ENCODE results near the gene NCDN.

The NCDN gene

GRCh38 chr1:35555601-35556477 lies 1.8 kb upstream of the NCDN start:
- Histone ChIP-seq H3K4me3 (ENCODE audit: low read depth in 1 of 2, low read length in 2 of 2) (peak overlapping the region in 1 of 2 donors; percentile 96), H3K36me3 (ENCODE audit: insufficient read depth, low read length) (peaks cover 23% of the 10 kb centered on the region), H3K27ac (ENCODE audit: low read depth, low read length) (peak overlapping the region; percentile 94), H3K9ac (ENCODE audit: low read length) (peak overlapping the region; percentile 77), H3K9me3 (ENCODE audit: low read length) (no peaks in the 10 kb centered on the region), H3K27me3 (ENCODE audit: control insufficient read depth in 1 of 2, insufficient read depth in 2 of 2, low read length in 2 of 2) (no peaks in the 10 kb centered on the region), H3K4me1 (ENCODE audit: insufficient read depth, low read length) (peaks cover 49% of the 10 kb centered on the region)

DNA sequence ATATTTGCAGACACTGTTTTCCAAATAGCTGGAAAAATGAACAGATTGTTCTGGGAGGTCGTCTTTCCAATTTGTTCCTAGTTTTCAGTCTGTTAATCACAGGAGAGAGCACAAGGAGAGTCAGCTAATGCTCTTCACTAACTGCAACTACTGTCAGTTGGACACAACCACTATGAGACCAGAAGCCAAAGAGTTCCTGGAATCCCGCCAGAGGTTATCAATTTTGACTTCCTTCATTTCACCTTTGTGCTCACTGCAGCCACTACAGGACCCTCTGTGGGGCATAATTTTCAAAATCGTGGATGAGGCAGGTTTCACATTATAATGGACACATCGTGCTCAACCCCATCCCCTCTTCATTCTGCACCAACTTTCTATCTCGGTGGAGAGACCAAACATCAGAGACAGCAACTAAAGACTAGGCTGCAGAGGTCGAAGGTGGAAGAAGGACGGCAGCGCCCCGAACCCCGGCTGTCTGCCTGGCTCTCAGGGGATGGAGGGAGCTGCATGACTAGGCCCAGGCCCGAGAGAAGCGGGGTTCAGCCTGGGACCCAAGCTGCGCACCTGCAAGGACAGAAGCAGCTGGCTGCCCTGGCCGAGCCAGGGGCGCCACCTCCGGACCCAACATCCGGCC lies 998 bp upstream of the NCDN start:
- peak overlapping the region; percentile 94 for H3K27ac ChIP-seq (ENCODE audit: low read depth, low read length)
- peaks cover 49% of the 10 kb centered on the region for H3K4me1 ChIP-seq (ENCODE audit: insufficient read depth, low read length)
- peak overlapping the region; percentile 92 to 96 for H3K4me3 ChIP-seq (ENCODE audit: low read depth in 1 of 2, low read length in 2 of 2)

DNA sequence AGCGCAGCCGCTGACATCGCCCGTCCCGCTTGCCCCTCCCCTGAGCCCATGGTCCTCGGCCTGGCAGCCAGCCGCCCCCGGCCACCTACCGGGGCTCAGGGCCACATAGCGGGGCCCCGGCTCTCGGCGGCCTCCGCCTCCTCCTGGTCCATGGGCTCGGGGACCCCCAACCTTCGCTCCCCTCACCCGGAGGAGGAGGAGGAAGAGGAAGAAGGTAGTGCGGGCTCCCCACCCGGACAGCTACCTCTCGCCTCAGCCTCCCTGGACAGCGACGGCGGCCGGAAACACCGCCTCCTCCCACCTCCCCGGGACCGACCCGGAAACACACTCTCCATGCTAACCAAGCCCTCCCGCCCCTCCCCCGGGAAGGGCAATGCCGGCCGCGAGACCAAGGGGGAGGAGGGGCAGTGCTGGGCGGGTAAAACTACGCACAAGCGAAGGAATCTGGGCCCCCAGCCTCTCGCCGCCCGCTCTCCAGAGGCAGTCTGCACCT lies 435 bp upstream of the NCDN start, which contains the start of gene KIAA0319L:
KIAA0319L (minus strand) TSS at position 286 of the 493 bp plus-strand sequence. CDS start 2,912 bp downstream, outside the sequence.
- H3K27ac ChIP-seq (ENCODE audit: low read depth, low read length), result peak within 1 kb of the TSS; percentile 94
- peak within 1 kb of the TSS; percentile 92 to 96 for H3K4me3 ChIP-seq (ENCODE audit: low read depth in 1 of 2, low read length in 2 of 2)
- H3K4me1 ChIP-seq (ENCODE audit: insufficient read depth, low read length), result peaks cover 49% of the 10 kb centered on the region
- H3K36me3 ChIP-seq (ENCODE audit: insufficient read depth, low read length), result peaks cover 16% of the 10 kb centered on the region
- peak within 1 kb of the TSS; percentile 77 for H3K9ac ChIP-seq (ENCODE audit: low read length)
- no peaks in the 10 kb centered on the region for H3K27me3 ChIP-seq (ENCODE audit: control insufficient read depth in 1 of 2, insufficient read depth in 2 of 2, low read length in 2 of 2)
- no peaks in the 10 kb centered on the region for H3K9me3 ChIP-seq (ENCODE audit: low read length)

More for the DNA sequence above, 998 bp upstream of the NCDN start:
- Histone ChIP-seq H3K27me3 (ENCODE audit: control insufficient read depth in 1 of 2, insufficient read depth in 2 of 2, low read length in 2 of 2) (no peaks in the 10 kb centered on the region), H3K36me3 (ENCODE audit: insufficient read depth, low read length) (peaks cover 22% of the 10 kb centered on the region), H3K9me3 (ENCODE audit: low read length) (no peaks in the 10 kb centered on the region), H3K9ac (ENCODE audit: low read length) (peak overlapping the region; percentile 77)

DNA sequence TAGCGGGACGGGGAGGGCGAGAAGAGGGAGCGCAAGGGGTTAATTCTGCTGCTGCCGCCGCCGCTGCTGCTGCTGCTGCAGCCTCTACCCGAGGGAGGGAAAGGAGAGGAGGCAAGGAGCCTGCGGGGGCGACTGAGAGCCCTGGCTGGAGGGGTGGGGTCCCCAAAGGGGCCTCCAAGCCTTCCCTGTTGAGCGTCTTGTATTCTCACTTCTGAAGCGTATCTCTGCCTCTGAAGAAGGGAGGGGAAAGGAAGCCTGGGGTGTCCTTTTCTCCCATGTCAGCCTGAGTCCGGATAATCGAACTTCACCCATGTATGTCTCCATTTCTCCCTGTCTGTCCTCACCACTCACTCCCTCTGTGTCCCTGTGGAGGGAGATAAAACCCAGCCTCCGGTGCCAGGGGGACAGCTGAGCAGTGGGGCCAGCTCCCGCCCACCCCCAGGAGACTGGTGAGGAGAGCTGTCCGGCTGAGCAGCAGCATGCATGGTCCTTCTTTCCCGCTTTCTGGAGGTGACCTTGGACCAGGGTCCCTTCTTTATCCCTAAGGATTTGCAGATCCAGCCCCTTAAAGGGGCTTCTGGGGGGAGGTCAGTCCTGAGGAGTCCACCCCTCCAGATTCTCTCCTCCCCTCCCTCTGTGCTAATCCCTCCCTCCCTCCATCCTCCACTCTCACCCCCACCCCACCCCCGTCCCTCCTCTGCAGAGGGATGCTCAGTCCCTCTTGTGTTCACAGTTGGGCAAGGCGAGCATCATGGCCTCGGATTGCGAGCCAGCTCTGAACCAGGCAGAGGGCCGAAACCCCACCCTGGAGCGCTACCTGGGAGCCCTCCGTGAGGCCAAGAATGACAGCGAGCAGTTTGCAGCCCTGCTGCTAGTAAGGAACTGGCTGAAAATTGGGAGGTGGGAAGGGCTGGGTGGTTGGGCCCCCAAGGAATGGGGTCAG lies 1.0 kb downstream of the NCDN start:
- peaks cover 16% of the 10 kb centered on the region for H3K36me3 ChIP-seq (ENCODE audit: insufficient read depth, low read length)
- peaks cover 49% of the 10 kb centered on the region for H3K4me1 ChIP-seq (ENCODE audit: insufficient read depth, low read length)
- H3K27ac ChIP-seq (ENCODE audit: low read depth, low read length), result peak overlapping the region; percentile 94
- peak overlapping the region; percentile 92 to 96 for H3K4me3 ChIP-seq (ENCODE audit: low read depth in 1 of 2, low read length in 2 of 2)
- H3K27me3 ChIP-seq (ENCODE audit: control insufficient read depth in 1 of 2, insufficient read depth in 2 of 2, low read length in 2 of 2), result no peaks in the 10 kb centered on the region
- H3K9me3 ChIP-seq (ENCODE audit: low read length), result no peaks in the 10 kb centered on the region
- peak overlapping the region; percentile 77 for H3K9ac ChIP-seq (ENCODE audit: low read length)

DNA sequence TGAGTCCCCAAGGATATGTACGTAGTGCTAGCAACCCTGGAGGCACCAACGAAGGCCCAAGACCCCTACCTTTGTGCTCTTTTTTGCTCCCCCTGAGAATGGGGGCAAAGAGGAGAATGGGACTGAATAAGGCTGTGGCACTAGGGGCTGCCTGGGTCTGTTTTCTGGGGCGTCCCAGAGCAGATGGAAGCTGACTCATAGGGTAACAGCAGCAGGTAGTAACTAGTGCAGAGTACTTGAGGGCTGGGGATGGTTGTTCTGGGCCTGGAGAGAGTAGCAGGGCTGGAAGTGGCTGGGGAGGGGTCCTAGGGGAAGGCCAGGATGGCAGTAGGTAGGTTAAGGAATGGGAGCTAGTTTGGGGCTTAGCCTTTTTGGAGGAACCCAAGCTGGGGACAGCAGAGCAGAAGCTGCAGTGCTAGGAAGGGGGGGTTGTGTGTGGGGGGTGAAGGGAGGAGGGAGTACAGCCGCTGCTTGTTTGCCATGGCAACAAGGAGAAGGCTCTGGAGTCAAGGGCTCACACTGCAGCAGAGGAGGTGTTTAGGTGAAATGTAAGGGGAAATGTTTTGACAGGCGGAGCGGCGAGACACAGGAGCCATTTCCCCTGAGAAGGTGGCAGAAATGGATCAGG lies 1.8 kb downstream of the NCDN start:
- Histone ChIP-seq H3K4me3 (ENCODE audit: low read depth in 1 of 2, low read length in 2 of 2) (no peak overlapping the region), H3K36me3 (ENCODE audit: insufficient read depth, low read length) (peaks cover 21% of the 10 kb centered on the region), H3K4me1 (ENCODE audit: insufficient read depth, low read length) (peaks cover 43% of the 10 kb centered on the region), H3K27ac (ENCODE audit: low read depth, low read length) (no peak overlapping the region), H3K9me3 (ENCODE audit: low read length) (no peaks in the 10 kb centered on the region), H3K9ac (ENCODE audit: low read length) (no peak overlapping the region), H3K27me3 (ENCODE audit: control insufficient read depth in 1 of 2, insufficient read depth in 2 of 2, low read length in 2 of 2) (no peaks in the 10 kb centered on the region)

- Histone ChIP-seq H3K27me3 (ENCODE audit: control insufficient read depth in 1 of 2, insufficient read depth in 2 of 2, low read length in 2 of 2) (no peaks in the 10 kb centered on the region), H3K4me1 (ENCODE audit: insufficient read depth, low read length) (peaks cover 32% of the 10 kb centered on the region), H3K9ac (ENCODE audit: low read length) (no peak overlapping the region), H3K36me3 (ENCODE audit: insufficient read depth, low read length) (peaks cover 22% of the 10 kb centered on the region), H3K27ac (ENCODE audit: low read depth, low read length) (peak overlapping the region; percentile 60), H3K9me3 (ENCODE audit: low read length) (no peaks in the 10 kb centered on the region), H3K4me3 (ENCODE audit: low read depth in 1 of 2, low read length in 2 of 2) (peak overlapping the region in 1 of 2 donors; percentile 45)
Measured at GRCh38 chr1:35560256-35561225, 2.9 kb downstream of the NCDN start.

DNA sequence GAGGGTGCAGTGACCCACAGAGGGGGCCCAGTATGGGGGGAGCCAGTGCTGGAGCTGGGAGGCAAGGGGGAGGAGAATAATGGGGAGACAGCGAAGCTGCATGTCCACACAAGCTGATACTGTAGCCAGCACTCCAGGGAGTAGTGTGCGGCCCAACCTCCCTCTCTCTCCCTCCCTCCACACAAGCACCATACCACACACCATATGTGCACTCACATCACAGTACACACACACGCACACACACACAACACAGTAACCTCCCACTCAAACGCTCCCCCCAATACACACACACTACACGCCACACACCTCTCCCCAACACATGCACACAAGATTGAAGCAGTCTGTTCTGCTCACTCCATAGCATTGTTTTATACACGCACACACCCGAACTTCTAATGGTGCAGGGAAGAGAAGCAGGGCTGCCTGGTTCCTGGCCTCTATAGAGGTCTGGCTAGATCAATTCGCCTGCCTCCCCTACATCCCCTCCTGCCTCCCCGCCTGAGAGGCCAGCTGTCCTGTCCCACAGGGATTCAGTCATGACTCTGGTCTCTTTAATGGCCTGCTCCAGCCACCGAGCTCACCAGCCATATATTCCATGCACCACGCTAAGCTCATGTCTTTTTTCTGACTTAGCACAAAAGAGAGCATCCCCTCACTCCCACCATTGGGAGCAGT lies 3.8 kb downstream of the NCDN start:
- Histone ChIP-seq H3K27me3 (ENCODE audit: control insufficient read depth in 1 of 2, insufficient read depth in 2 of 2, low read length in 2 of 2) (no peaks in the 10 kb centered on the region), H3K4me3 (ENCODE audit: low read depth in 1 of 2, low read length in 2 of 2) (no peak overlapping the region), H3K27ac (ENCODE audit: low read depth, low read length) (peak overlapping the region; percentile 60), H3K36me3 (ENCODE audit: insufficient read depth, low read length) (peaks cover 23% of the 10 kb centered on the region), H3K9ac (ENCODE audit: low read length) (no peak overlapping the region), H3K9me3 (ENCODE audit: low read length) (no peaks in the 10 kb centered on the region), H3K4me1 (ENCODE audit: insufficient read depth, low read length) (peaks cover 23% of the 10 kb centered on the region)

- H3K4me3 ChIP-seq (ENCODE audit: low read depth in 1 of 2, low read length in 2 of 2), result no peak overlapping the region
- H3K9me3 ChIP-seq (ENCODE audit: low read length), result no peaks in the 10 kb centered on the region
- no peak overlapping the region for H3K27ac ChIP-seq (ENCODE audit: low read depth, low read length)
- H3K36me3 ChIP-seq (ENCODE audit: insufficient read depth, low read length), result peaks cover 27% of the 10 kb centered on the region
- H3K4me1 ChIP-seq (ENCODE audit: insufficient read depth, low read length), result peaks cover 19% of the 10 kb centered on the region
- no peak overlapping the region for H3K9ac ChIP-seq (ENCODE audit: low read length)
- H3K27me3 ChIP-seq (ENCODE audit: control insufficient read depth in 1 of 2, insufficient read depth in 2 of 2, low read length in 2 of 2), result no peaks in the 10 kb centered on the region
Measured at GRCh38 chr1:35561972-35562680, 4.5 kb downstream of the NCDN start.

- Histone ChIP-seq H3K27ac (ENCODE audit: low read depth, low read length) (no peak overlapping the region), H3K9ac (ENCODE audit: low read length) (no peak overlapping the region), H3K4me3 (ENCODE audit: low read depth in 1 of 2, low read length in 2 of 2) (no peak overlapping the region), H3K9me3 (ENCODE audit: low read length) (no peaks in the 10 kb centered on the region), H3K27me3 (ENCODE audit: control insufficient read depth in 1 of 2, insufficient read depth in 2 of 2, low read length in 2 of 2) (no peaks in the 10 kb centered on the region), H3K4me1 (ENCODE audit: insufficient read depth, low read length) (peaks cover 17% of the 10 kb centered on the region), H3K36me3 (ENCODE audit: insufficient read depth, low read length) (peaks cover 27% of the 10 kb centered on the region)
Measured at GRCh38 chr1:35563166-35563565, 5.6 kb downstream of the NCDN start.

Measured in muscle layer of colon (tissue), 2 donors.